Measurements from ENCODE around the gene SYT3.

SYT3 gene

GRCh38 chr19:50661766-50662650 is 22.3 kb upstream of the SYT3 start:
- DNase-seq (ENCODE audit: low read depth in 2 of 2) = no peak

GRCh38 chr19:50661023-50661422 is 21.3 kb upstream of the SYT3 start:
- no peak for DNase-seq (ENCODE audit: low read depth in 2 of 2)

GRCh38 chr19:50660088-50660366 is 20.3 kb upstream of the SYT3 start:
- no peak for DNase-seq (ENCODE audit: low read depth in 2 of 2)

GRCh38 chr19:50659318-50660087 is 19.8 kb upstream of the SYT3 start:
- no peak for DNase-seq (ENCODE audit: low read depth in 2 of 2)

- DNase-seq (ENCODE audit: low read depth in 2 of 2) = peak; percentile 11 to 30
Measured at GRCh38 chr19:50658441-50659317, 19.0 kb upstream of the SYT3 start.

GRCh38 chr19:50657712-50658440 is 18.2 kb upstream of the SYT3 start:
- peak; percentile 61 to 67 for DNase-seq (ENCODE audit: low read depth in 2 of 2)

- no peak for DNase-seq (ENCODE audit: low read depth in 2 of 2)
Measured at GRCh38 chr19:50657222-50657669, 17.6 kb upstream of the SYT3 start.

- DNase-seq (ENCODE audit: low read depth in 2 of 2) = no peak
Measured at GRCh38 chr19:50654882-50655281, 15.2 kb upstream of the SYT3 start.

- DNase-seq (ENCODE audit: low read depth in 2 of 2) = no peak
Measured at GRCh38 chr19:50652722-50653121, 13.0 kb upstream of the SYT3 start.

- no peak for DNase-seq (ENCODE audit: low read depth in 2 of 2)
Measured at GRCh38 chr19:50651174-50651573, 11.5 kb upstream of the SYT3 start.

- no peak for DNase-seq (ENCODE audit: low read depth in 2 of 2)
Measured at GRCh38 chr19:50649433-50650391, 10.0 kb upstream of the SYT3 start, which contains the start of gene C19orf81. Gene C19orf81 (plus strand): TSS chr19:50649445. CDS start chr19:50649445, 0 bp downstream.

- no peak for DNase-seq (ENCODE audit: low read depth in 2 of 2)
Measured at GRCh38 chr19:50648659-50649058, 9.0 kb upstream of the SYT3 start.

- no peak for DNase-seq (ENCODE audit: low read depth in 2 of 2)
Measured at GRCh38 chr19:50647879-50648615, 8.4 kb upstream of the SYT3 start.

GRCh38 chr19:50646074-50646807 is 6.6 kb upstream of the SYT3 start:
- DNase-seq (ENCODE audit: low read depth in 2 of 2) = no peak

GRCh38 chr19:50645107-50645506 is 5.4 kb upstream of the SYT3 start:
- no peak for DNase-seq (ENCODE audit: low read depth in 2 of 2)

GRCh38 chr19:50644315-50644915 is 4.7 kb upstream of the SYT3 start:
- DNase-seq (ENCODE audit: low read depth in 2 of 2) = no peak

- no peak for DNase-seq (ENCODE audit: low read depth in 2 of 2)
Measured at GRCh38 chr19:50640368-50640767, 687 bp upstream of the SYT3 start.

- no peak for DNase-seq (ENCODE audit: low read depth in 2 of 2)
Measured at GRCh38 chr19:50638600-50638999, 1.1 kb downstream of the SYT3 start.
